ENCODE results near the gene FAM53B. TPM values are rescaled to one million over a fixed set of nuclear protein-coding genes. Genes with fewer than 3 reads are reported as not detected.

Gene FAM53B
- polyA plus RNA-seq, 3 donors, result 7.1 to 12.8 (median 9.8) TPM

GRCh38 chr10:124703778-124704427, 40.3 kb downstream of the FAM53B start:
- H3K27ac ChIP-seq (ENCODE audit: low read depth, low read length), result peak overlapping the region; percentile 9
- 40 to 50% (median 44%) methylated on average over 10 of the region's 10 CpGs for WGBS, 3 donors

GRCh38 chr10:124703372-124703771, 40.8 kb downstream of the FAM53B start:
- 57 to 78% (median 65%) methylated on average over 7 of the region's 7 CpGs for WGBS, 3 donors
- H3K27ac ChIP-seq (ENCODE audit: low read depth, low read length), result no peak overlapping the region

GRCh38 chr10:124701881-124702656, 42.1 kb downstream of the FAM53B start:
- WGBS, 3 donors, result 30 to 51% (median 36%) methylated on average over 13 of the region's 13 CpGs

GRCh38 chr10:124701435-124701834, 42.7 kb downstream of the FAM53B start:
- H3K27ac ChIP-seq (ENCODE audit: low read depth, low read length), result no peak overlapping the region
- 12 to 22% (median 14%) methylated on average over 6 of the region's 6 CpGs for WGBS, 3 donors

More at GRCh38 chr10:124701881-124702656, 42.1 kb downstream of the FAM53B start:
- H3K27ac ChIP-seq (ENCODE audit: low read depth, low read length), result no peak overlapping the region

GRCh38 chr10:124701038-124701365, 43.2 kb downstream of the FAM53B start:
- 64 to 77% (median 74%) methylated on average over 1 of the region's 1 CpG for WGBS, 3 donors
- H3K27ac ChIP-seq (ENCODE audit: low read depth, low read length), result no peak overlapping the region

- WGBS, 3 donors, result 59 to 93% (median 65%) methylated on average over 26 of the region's 26 CpGs
- H3K27ac ChIP-seq (ENCODE audit: low read depth, low read length), result no peak overlapping the region
Observed at GRCh38 chr10:124700293-124701037, 43.7 kb downstream of the FAM53B start.

GRCh38 chr10:124699471-124700292, 44.5 kb downstream of the FAM53B start:
- 84 to 92% (median 86%) methylated on average over 18 of the region's 18 CpGs for WGBS, 3 donors
- no peak overlapping the region for H3K27ac ChIP-seq (ENCODE audit: low read depth, low read length)

- 92 to 94% (median 93%) methylated on average over 18 of the region's 18 CpGs for WGBS, 3 donors
- no peak overlapping the region for H3K27ac ChIP-seq (ENCODE audit: low read depth, low read length)
Observed at GRCh38 chr10:124698545-124699469, 45.4 kb downstream of the FAM53B start.

- H3K27ac ChIP-seq (ENCODE audit: low read depth, low read length), result no peak overlapping the region
- 66 to 85% (median 68%) methylated on average over 13 of the region's 13 CpGs for WGBS, 3 donors
Observed at GRCh38 chr10:124697837-124698544, 46.2 kb downstream of the FAM53B start.

GRCh38 chr10:124697443-124697836, 46.7 kb downstream of the FAM53B start:
- no peak overlapping the region for H3K27ac ChIP-seq (ENCODE audit: low read depth, low read length)
- 96 to 97% (median 96%) methylated on average over 8 of the region's 8 CpGs for WGBS, 3 donors

- H3K27ac ChIP-seq (ENCODE audit: low read depth, low read length), result no peak overlapping the region
- WGBS, 3 donors, result 71 to 87% (median 80%) methylated on average over 19 of the region's 19 CpGs
Observed at GRCh38 chr10:124696446-124697392, 47.5 kb downstream of the FAM53B start.

- no peak overlapping the region for H3K27ac ChIP-seq (ENCODE audit: low read depth, low read length)
Observed at GRCh38 chr10:124695259-124695658, 48.9 kb downstream of the FAM53B start.

GRCh38 chr10:124694481-124695220, 49.5 kb downstream of the FAM53B start:
- 91 to 92% (median 92%) methylated on average over 14 of the region's 14 CpGs for WGBS, 3 donors
- no peak overlapping the region for H3K27ac ChIP-seq (ENCODE audit: low read depth, low read length)

More at GRCh38 chr10:124695259-124695658, 48.9 kb downstream of the FAM53B start:
- 95 to 97% (median 96%) methylated on average over 3 of the region's 3 CpGs for WGBS, 3 donors

- 30 to 72% (median 66%) methylated on average over 10 of the region's 10 CpGs for WGBS, 3 donors
- H3K27ac ChIP-seq (ENCODE audit: low read depth, low read length), result no peak overlapping the region
Observed at GRCh38 chr10:124693801-124694416, 50.3 kb downstream of the FAM53B start.

- 87 to 92% (median 91%) methylated on average over 13 of the region's 13 CpGs for WGBS, 3 donors
- no peak overlapping the region for H3K27ac ChIP-seq (ENCODE audit: low read depth, low read length)
Observed at GRCh38 chr10:124693396-124693795, 50.8 kb downstream of the FAM53B start.

Measured in adipose tissue (tissue), 3 donors.